Peyer's patch (tissue), 4 donors: ENCODE measurements around the gene TWF1. TPM values are rescaled to one million over a fixed set of nuclear protein-coding genes. Genes with fewer than 3 reads are reported as not detected.
"Not testable (repeated sequence)": the region's sequence is repeated elsewhere in the genome, so short reads cannot be mapped to it uniquely, and the experiment has no call there.

Experiments
- DNase-seq, 3 donors: peaks; one replicate each; pipeline ENCODE4 v3.0.0-alpha.2; 2017 to 2019
- H3K27ac ChIP-seq, 4 donors: fragments of 200-600 bp; sonication (generic); one replicate each; pipeline ENCODE4 v1.5.1; 2016 to 2019
- H3K27me3 ChIP-seq, 2 donors: fragments of 200-600 bp; sonication (generic); one replicate each; pipeline ENCODE4 v1.5.1; 2019
- H3K36me3 ChIP-seq, 3 donors: fragments of 200-600 bp; sonication (generic); one replicate each; pipeline ENCODE4 v1.5.1; 2016 to 2019
- H3K4me1 ChIP-seq, 4 donors: fragments of 200-600 bp; sonication (generic); one replicate each; pipeline ENCODE4 v1.5.1; 2016 to 2019
- H3K4me3 ChIP-seq, 4 donors: fragments of 200-600 bp; sonication (generic); 1 replicate in 3 of 4; 2 replicates in 1 of 4; pipeline ENCODE4 v1.5.1; 2016 to 2019; ENCODE audit warnings: mild to moderate bottlenecking in 1 of 4
- H3K9me3 ChIP-seq, 4 donors: fragments of 200-600 bp; sonication (generic); one replicate each; pipeline ENCODE4 v1.5.1; 2016 to 2019; ENCODE audit warnings: mild to moderate bottlenecking in 1 of 4
- POLR2A ChIP-seq, 2 donors: fragments of 450-650 bp; IDR thresholded peaks; one replicate each; pipeline ENCODE4 v1.5.1; 2017; ENCODE audit warnings: antibody characterized with exemption in 2 of 2, mild to moderate bottlenecking in 2 of 2, moderate library complexity in 2 of 2
- total RNA-seq, 4 donors: library from RNA; depleted of rRNA; stranded (reverse); fragments of >200 nt; gene quantifications; one replicate each; pipeline ENCODE4 v1.1.0, GENCODE V29; 2016
- TF ChIP-seq, protein P1 (sequence below), 6 experiments: fragments of 450-650 bp in 4 of 6; fragments of 200-600 bp in 2 of 6; sonication (generic) in 1 of 6; IDR thresholded peaks; one replicate each; pipeline ENCODE4 v1.5.1; 2017 to 2019; ENCODE audit warnings: antibody characterized with exemption in 6 of 6, mild to moderate bottlenecking in 3 of 6, moderate library complexity in 1 of 6

The TWF1 gene
- total RNA-seq, 4 donors from 2014 or later: 40.9 to 126 (median 64.0) TPM

DNA sequence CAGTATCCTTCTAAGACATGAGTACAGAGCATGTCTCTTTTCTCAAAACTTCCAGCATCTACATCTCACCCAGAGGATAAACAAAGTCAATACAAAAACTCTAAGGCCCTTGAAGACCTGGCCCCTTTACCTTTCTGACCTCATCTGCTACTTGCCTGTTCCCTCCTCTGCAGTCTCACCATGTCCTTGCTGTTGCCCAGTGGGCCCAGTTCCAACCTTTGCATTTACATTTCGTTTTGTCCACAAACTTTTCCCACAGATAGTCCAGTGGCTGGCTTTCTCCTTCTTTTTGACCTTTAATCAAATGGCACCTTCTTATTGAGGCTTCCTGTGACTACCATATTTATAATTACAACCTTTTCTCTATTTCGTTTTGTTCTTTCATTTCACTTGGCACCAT is 45.7 kb downstream of the TWF1 start:
- Histone ChIP-seq H3K4me1 (peaks cover 4 to 33% (median 19%) of the 10 kb centered on the region in 4 donors), H3K36me3 (no peaks in the 10 kb centered on the region), H3K27me3 (no peaks in the 10 kb centered on the region), H3K27ac (no peak overlapping the region), H3K4me3 (peak overlapping the region in 3 of 4 donors; percentile 68 to 71 (median 68)), H3K9me3 (no peaks in the 10 kb centered on the region)
- TF ChIP-seq, protein P1, sequence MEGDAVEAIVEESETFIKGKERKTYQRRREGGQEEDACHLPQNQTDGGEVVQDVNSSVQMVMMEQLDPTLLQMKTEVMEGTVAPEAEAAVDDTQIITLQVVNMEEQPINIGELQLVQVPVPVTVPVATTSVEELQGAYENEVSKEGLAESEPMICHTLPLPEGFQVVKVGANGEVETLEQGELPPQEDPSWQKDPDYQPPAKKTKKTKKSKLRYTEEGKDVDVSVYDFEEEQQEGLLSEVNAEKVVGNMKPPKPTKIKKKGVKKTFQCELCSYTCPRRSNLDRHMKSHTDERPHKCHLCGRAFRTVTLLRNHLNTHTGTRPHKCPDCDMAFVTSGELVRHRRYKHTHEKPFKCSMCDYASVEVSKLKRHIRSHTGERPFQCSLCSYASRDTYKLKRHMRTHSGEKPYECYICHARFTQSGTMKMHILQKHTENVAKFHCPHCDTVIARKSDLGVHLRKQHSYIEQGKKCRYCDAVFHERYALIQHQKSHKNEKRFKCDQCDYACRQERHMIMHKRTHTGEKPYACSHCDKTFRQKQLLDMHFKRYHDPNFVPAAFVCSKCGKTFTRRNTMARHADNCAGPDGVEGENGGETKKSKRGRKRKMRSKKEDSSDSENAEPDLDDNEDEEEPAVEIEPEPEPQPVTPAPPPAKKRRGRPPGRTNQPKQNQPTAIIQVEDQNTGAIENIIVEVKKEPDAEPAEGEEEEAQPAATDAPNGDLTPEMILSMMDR (IDR thresholded peaks at IDR 0.05): no peak
- TF ChIP-seq POLR2A (IDR thresholded peaks at IDR 0.05): no peak
- no peak for DNase-seq

DNA sequence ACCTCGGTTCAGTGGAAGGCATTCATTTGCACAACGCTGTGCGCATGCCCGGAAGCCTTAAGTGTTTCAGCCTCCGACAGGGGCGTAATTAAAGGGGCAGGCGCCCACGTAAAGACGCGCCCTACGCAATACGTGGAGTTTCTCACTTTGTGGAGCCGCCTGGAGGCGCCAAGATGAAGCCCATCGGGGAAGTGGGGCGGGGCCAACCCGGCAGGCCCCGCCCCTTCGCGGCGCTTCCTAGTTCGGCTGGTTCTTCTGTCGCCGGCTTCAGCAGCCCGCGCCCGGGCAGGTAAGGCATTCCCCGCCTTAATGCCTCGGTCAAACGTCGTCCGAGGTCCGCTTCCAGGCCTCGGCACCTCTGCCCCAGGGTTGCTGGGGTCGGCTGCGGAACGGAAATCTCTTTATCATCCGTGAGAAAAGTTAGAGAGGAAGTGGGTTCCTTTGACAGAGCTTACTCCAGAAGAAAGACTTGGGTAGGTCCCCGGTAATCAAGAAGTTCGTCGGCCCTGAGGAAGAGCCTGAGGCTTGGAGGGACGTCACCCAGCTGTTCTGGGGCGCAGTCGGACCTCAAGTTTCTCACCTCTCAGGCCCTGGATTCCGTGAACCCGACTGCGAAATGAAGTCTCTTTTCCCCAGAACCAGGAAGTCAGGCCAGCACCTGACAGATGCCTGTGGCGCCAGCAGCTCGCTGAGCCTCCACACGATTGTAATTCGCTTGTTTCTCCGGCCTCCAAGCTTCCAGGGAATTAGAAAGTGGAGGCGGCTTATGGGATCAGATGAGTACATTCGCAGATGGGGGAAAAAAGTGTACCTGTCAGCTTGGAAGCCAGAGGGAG is 47.2 kb downstream of the TWF1 start, which contains the start of the genes IRAK4 and PUS7L:
Gene IRAK4 (plus strand): TSS at position 224 of the 836 bp plus-strand sequence. CDS start 9,161 bp downstream, outside the sequence.
Gene PUS7L (minus strand): TSS at position 63 of the 836 bp plus-strand sequence. CDS start 3,545 bp downstream, outside the sequence.
- no peaks in the 10 kb centered on the region for H3K9me3 ChIP-seq
- peak within 1 kb of the TSS; percentile 85 to 94 (median 92) for H3K27ac ChIP-seq
- peak within 1 kb of the TSS; percentile 68 to 71 (median 70) for H3K4me3 ChIP-seq
- peak; percentile 94 to 98 (median 96) for DNase-seq
- TF ChIP-seq, protein P1 (IDR thresholded peaks at IDR 0.05): peak; percentile 25 to 61 (median 46)
- TF ChIP-seq POLR2A (IDR thresholded peaks at IDR 0.05): peak; percentile 88 to 90
- peaks cover 0 to 7% (median 0%) of the 10 kb centered on the region in 3 donors for H3K36me3 ChIP-seq
- no peaks in the 10 kb centered on the region for H3K27me3 ChIP-seq
- H3K4me1 ChIP-seq: peaks cover 4 to 33% (median 19%) of the 10 kb centered on the region in 4 donors

DNA sequence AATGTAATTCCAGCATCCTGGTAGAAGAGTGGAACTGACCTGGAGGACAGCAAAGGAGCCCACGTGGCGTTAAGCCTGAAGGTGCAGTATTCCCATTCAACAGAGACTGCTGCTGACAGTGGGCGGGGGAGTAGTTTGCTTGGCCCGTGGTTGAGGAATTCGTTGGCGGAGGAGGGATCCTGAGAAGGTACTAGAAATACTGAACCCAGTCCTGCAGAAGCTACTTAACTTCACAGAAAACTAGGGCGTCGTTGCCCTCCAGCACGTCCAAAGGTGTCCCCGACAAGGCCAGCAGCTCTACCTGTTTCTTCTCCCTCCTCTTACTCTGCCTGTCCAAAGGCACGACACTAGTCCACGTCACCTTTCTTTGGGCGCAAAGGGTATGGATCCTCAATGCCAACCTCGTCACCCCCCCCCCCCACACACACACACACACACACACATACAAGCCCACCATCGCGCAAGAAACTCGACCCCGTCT is 47.8 kb downstream of the TWF1 start:
- Histone ChIP-seq H3K9me3 (no peaks in the 10 kb centered on the region), H3K4me1 (peaks cover 4 to 33% (median 19%) of the 10 kb centered on the region in 4 donors), H3K27me3 (no peaks in the 10 kb centered on the region), H3K36me3 (peaks cover 0 to 11% (median 0%) of the 10 kb centered on the region in 3 donors), H3K27ac (peak overlapping the region; percentile 44 to 94 (median 88)), H3K4me3 (peak overlapping the region; percentile 68 to 71 (median 70))
- peak in 2 of 3 donors; percentile 28 to 57 for DNase-seq
- no peak for TF ChIP-seq POLR2A (IDR thresholded peaks at IDR 0.05)
- TF ChIP-seq, protein P1 (IDR thresholded peaks at IDR 0.05): no peak

DNA sequence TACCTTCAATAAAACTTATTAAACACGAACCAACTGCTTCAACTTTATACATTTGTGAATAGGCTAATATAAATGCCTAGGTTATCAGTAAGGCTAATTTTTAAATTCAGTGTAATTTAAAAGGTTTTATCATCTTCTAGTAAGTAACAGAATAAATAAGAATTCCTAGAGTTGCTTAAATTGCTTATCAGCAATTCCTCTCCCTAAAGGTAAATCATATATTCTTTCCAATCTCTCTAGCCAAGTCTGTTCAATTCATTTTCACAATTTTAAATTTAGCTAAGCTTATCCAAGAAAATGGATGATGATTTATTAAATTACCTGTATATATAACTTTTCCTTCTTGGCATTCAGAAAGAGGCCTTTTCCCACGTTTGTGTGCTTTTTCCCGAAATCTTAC is 52.1 kb downstream of the TWF1 start:
- no peak overlapping the region for H3K27ac ChIP-seq
- no peaks in the 10 kb centered on the region for H3K9me3 ChIP-seq
- H3K4me3 ChIP-seq: no peak overlapping the region
- DNase-seq: no peak
- TF ChIP-seq, protein P1 (IDR thresholded peaks at IDR 0.05): no peak
- TF ChIP-seq POLR2A (IDR thresholded peaks at IDR 0.05): no peak
- no peaks in the 10 kb centered on the region for H3K27me3 ChIP-seq
- peaks cover 0 to 11% (median 0%) of the 10 kb centered on the region in 3 donors for H3K36me3 ChIP-seq
- peaks cover 0 to 8% (median 4%) of the 10 kb centered on the region in 4 donors for H3K4me1 ChIP-seq

DNA sequence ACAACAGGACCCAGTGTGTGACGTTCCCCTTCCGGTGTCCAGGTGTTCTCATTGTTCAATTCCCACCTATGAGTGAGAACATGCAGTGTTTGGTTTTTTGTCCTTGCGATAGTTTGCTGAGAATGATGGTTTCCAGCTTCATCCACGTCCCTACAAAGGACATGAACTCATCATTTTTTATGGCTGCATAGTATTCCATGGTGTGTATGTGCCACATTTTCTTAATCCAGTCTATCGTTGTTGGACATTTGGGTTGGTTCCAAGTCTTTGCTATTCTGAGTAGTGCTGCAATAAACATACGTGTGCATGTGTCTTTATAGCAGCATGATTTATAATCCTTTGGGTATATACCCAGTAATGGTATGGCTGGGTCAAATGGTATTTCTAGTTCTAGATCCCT is 54.8 kb downstream of the TWF1 start:
- DNase-seq: not testable (repeated sequence)

DNA sequence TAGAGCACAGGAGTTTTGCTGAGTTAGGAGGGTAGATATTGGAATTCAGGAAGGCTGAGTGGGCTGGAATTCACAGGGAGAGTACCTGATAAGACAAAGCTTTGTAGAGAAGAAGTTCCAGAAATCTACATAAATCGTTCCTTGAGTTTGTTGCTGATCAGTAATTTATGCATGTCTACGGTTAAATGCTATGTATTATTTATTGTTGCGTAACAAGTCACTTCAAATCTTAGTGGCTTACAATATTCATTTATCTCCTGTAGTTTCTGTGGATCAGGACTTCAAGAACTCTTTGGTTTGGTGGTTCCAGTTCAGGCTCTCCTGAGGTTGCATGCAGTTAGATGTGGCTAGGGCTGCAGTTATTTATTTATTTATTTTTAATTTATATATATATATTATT is 55.3 kb downstream of the TWF1 start:
- TF ChIP-seq, protein P1 (IDR thresholded peaks at IDR 0.05): no peak
- H3K36me3 ChIP-seq: peaks cover 0 to 11% (median 0%) of the 10 kb centered on the region in 3 donors
- no peaks in the 10 kb centered on the region for H3K27me3 ChIP-seq
- H3K9me3 ChIP-seq: no peaks in the 10 kb centered on the region
- DNase-seq: no peak
- no peak overlapping the region for H3K27ac ChIP-seq
- no peaks in the 10 kb centered on the region for H3K4me1 ChIP-seq
- no peak overlapping the region for H3K4me3 ChIP-seq

More for the DNA sequence above, 54.8 kb downstream of the TWF1 start:
- not testable (repeated sequence) for H3K9me3 ChIP-seq, H3K27ac ChIP-seq, H3K4me3 ChIP-seq, H3K4me1 ChIP-seq, H3K27me3 ChIP-seq
- H3K36me3 ChIP-seq: peaks cover 0 to 11% (median 0%) of the 10 kb centered on the region in 3 donors
